Muscle of arm (tissue), 14 donors: ENCODE results near the gene TMEM63B. TPM values are rescaled to one million over a fixed set of nuclear protein-coding genes. Genes with fewer than 3 reads are reported as not detected.
A peak's percentile ranks its signal among the peaks of the same experiment; 100 is the strongest.
"Not testable (repeated sequence)": the region's sequence is repeated elsewhere in the genome, so short reads cannot be mapped to it uniquely, and the experiment has no call there.

Experiments
- DNase-seq: peaks from one replicate; pipeline ENCODE4 v3.0.0-alpha.2; 2013
- long read RNA-seq, 11 donors: transcript quantifications; one replicate each; lab custom pipeline, GENCODE V29; 2026
- polyA plus RNA-seq, 12 donors: library from polyadenylated mRNA; unstranded; fragments of 120-200 nt; gene quantifications; one replicate each; pipeline ENCODE4 v1.2.1, GENCODE V29; 2013; ENCODE audit not compliant: insufficient read length in 12 of 12

Gene TMEM63B
- 10 to 100 TPM in 11 of 12 donors, not detected in 1; 13.4 to 37.5 (median 17.9) TPM for polyA plus RNA-seq
- long read RNA-seq, donor 1, partial matches to known transcripts = 0 of 3 reads
- long read RNA-seq, donor 1, other reads (novel, unspliced or antisense) = 0 of 3 reads
- long read RNA-seq, donor 2 = 0 reads
- long read RNA-seq, donor 3 = 0 reads
- long read RNA-seq, donor 4 = 0 reads
- long read RNA-seq, donor 5 = 0 reads
- long read RNA-seq, donor 6 = 0 reads
- long read RNA-seq, donor 7 = 0 reads
- long read RNA-seq, donor 8 = 0 reads
- long read RNA-seq, donor 9 = 0 reads
- long read RNA-seq, donor 10 = 0 reads
- long read RNA-seq, donor 11 = 0 reads

DNA sequence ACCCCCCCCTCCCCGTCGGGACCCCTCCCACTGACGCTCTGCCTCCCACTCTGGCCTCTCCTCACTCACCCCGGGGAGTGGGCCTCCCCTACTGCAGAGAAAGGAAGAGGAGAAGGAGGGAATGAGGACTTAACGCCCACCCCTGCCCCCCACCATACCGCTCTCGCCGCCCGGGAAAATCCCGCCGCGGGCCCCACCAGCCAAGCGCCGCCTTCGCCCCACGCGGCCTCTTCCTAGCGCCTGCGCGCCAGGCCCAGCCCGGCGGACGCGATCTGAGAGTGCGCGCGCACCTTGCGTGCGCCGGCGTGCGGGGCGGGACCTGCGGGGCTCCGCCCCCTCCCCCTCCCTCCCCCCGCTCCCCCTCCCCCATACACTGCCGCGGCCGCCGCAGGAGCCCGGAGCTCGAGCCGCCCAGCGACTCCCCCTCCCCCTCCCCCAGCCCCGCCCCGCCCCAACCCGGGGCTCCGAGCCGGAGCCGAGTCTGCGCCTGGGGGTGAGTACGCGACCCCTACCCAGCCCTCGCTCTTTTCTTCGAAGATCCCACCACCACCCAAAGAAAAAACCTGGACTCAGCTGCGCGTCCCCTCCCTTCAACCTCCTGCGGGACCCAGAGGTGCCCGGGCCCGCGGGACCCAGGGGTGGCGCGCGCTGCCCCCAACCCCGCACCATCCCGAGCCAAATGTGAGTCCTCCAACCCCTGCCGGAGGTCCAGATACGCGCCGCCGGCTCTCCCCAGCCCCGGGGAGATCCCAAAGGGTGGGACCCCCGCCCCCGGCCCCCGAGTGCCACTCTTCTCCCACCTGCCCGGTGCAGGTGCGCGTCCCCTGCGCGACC, at the start of gene TMEM63B, which contains the start of gene MRPL14:
TSS of gene TMEM63B (plus strand) at position 369 of the 834 bp plus-strand sequence. CDS start 7,031 bp downstream, outside the sequence.
TSS of gene MRPL14 (minus strand) at position 267 of the 834 bp plus-strand sequence. CDS start 10,841 bp downstream, outside the sequence.
- peak; percentile 94 for DNase-seq

DNA sequence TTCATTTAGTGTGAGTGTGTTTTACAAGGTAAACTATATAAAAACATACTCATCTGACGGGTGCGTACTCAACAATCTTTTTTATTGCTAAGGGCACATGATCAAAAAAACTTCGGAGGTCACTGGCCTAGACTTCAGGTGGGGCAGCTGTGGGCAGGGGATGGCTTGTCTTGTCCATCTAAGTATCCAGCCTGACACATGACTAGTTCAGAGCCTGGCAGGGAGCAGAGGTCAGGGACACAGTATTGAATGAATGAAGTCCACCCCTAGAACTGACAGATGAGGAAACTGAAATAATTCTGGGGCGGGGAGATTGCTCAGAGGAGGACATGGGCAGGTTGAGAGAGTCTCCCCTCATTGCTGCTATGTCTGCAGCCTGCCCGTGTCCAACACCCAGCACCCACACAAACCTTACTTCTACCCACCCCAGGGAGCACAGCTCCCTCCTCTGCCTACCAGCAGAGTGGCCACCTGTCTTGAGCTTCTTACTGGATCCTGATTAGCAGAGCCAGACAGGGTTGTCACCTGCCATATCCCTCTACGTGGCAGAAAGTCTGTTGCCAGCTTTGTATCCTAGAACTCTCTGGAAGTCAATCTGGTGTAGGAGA, 49.0 kb upstream of the TMEM63B start:
- DNase-seq = no peak

DNA sequence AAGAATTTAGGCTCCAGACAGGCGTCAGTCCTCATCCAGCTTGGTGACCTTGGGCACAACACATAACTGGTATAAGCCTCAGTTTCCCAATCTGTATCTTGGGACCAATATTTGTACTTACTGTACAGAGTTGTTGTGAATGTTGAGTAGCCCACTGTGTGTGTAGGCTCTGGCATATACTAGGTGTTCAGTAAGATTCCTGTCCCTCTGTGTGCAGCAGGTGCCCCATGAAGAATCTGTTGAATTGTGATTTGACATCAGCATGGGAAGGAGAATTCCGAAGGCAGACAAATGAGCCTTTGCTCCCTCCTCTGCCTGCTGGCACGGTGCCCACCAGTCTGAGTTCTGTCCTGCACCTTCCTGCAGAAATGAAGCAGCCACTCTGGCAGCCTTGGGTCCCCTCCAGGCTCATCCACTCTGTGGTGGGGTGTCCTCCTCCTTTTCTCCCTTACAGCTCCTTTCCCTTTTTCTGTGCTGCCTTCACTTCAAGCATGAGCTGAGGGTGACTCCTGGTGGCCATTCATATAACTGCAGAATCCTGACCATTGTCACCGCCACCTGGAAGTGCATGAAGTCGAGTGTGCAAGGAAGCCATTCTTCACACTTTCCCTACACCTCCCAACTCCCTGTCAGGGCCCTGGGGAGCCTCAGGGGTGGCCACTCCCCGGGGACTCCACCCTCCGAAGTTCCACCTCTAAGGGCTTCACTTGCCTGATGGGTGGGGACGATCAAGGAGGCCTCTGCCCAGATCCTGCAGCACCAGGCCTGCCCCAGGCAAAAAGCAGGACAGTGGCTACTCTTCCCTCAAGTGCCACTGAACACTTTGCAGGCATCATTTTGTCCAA, 48.3 kb upstream of the TMEM63B start:
- peak; percentile 82 for DNase-seq

DNA sequence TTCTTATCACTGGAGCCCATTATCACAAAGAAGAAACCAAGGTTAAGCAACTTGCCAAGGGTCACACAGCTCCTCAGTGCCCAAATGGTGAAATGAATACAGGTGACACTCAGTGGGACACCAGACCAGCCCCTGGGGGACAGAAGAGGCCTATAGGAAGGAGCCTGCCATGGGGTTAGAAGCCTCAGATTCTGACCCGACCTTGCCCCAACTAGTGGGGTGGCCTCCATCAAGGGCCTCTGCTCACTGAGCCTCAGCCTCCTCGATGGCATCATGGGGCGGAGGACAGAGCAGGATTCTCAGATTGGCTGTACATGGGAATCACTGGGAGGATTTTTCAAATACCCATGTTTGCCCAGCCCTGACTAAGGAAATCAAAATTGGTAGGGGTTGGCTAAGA, 47.7 kb upstream of the TMEM63B start:
- DNase-seq = no peak

DNA sequence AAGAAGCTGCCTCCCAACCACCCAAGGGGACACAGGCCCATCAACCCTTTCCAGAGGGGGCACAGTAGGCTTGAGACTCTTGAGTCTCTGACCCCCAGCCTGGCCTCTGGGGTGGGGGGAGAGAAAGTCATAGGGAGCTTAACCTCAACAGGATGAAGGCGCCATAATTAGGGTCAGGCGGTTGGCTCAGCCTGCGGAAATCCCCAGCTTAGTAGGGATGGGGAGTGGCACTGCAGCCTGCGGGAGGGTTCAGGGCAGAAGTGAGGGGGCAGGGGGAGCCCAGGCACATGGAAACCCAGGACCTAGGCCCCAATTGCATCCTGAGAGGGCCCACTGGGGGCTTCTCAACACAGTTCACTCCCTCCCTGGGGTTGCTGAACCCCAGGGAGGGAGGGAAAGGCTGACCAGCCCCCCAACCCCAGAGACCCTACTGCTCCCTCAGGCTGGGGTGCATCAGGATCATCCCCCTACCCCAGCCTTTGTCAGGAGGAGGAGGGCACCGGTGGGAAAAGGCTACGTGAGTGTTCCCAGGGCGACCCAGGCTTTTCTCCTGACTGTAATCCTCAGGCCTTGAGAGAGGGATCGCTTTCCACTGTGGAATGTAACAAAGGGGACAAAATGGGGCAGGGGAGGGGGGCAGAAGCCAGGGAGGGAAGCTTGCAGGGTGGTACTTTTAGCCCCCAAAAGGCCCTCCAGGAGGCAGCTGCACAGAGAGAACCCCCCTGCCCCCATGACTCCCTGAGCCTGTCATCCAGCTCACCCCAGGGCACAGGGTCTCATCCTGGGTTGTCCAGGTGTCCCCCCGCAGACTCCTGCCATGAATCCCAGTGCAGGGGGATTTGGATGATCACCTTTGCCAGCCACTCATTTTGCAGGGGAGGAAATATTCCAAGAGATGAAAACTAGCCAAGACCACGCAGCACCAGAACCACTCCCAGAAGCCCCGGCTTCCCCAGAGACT, 46.5 kb upstream of the TMEM63B start:
- no peak for DNase-seq

DNA sequence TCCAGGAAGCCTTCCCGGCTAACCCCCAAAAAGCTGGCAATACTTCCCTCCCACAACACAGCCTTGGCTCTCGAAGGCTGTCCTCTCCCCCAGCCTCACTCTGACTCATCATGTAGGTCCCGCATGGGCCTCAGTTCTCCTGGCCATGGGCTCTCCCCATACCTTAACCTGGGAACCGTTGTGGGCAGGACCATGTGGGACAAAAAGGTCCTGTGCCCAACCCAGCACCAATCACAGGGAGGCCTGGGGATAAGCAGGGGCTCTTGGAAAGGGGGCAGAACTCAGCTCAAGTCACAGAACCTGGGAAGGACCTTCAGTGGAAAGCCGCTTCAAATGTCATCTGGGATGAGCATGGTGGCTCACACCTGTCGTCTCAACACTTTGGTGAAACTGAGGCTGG, 45.6 kb upstream of the TMEM63B start:
- no peak for DNase-seq

DNA sequence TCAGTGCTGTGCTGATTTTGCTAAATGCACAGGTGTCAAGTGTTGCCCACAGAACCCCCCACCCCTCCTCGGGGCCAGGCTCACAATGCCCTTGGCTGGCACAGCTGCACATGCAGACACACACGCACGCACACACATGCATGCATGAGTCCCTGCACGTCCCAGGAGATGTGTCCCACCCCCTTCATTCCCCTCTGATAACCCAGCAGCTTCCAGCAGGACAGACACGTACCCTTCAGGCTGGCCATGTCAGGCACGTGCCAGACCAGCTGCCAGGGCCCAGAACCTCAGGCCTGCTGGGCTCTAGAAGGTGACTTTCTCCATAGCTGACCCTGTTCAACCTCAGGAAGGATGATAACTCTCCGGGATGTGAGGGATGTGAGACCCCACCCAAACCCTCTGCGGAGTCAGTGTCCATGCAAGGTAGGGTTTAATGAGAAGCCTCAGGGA, 44.5 kb upstream of the TMEM63B start:
- DNase-seq = no peak

DNA sequence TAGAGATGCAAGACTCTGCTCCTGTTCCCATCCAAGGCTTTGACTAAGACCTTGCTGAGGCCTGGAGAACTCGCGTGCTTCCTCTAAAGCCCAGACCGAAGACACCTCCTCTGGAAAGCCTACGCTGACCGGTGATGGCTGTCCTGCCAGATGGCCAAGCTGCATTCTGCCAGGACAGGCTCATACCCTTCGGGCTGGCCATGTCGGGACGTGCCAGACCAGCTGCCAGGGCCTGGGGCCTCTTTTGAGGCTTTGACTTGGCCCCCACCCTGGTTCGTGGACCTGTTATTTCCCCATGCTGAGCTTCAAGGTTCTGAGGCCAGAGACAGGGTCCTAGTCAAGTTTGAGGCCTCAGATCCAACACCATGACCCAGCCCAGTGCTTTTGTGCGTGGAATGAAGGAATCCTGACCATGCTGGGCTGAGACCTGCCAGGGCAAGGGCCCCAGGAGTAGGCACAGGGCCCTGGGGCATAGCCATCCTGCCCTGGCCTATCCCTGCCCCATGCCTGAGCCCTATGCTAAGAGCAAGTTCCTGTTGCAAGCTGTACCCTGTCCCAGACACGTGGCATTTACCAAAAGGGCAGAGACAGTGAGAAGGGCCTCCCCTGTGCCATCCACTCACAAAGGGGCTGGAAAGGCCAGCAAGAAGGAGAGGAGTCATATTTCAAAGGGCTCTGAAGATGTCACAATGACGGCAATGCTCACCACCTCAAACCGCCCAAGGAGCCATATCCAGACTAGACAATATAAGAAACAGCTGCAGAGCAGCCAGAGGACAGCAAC, 42.9 kb upstream of the TMEM63B start:
- no peak for DNase-seq

DNA sequence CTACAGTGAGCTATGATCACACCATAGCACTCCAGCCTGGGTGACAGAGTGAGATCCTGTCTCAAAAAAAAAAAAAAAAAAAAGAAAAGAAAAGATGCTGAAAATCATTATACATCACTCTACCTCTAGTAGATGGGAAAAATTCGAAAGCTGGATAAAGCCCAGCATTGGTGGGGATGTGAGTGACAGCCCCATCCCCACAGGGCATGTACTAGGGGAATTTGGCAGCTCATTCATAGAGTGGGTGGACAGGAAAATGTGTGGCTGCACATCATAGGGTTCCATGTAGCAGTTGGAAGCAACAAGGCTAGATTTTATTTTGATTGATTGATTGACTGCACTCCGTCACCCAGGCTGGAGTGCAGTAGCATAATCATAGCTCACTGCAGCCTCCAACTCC, 42.1 kb upstream of the TMEM63B start:
- no peak for DNase-seq

DNA sequence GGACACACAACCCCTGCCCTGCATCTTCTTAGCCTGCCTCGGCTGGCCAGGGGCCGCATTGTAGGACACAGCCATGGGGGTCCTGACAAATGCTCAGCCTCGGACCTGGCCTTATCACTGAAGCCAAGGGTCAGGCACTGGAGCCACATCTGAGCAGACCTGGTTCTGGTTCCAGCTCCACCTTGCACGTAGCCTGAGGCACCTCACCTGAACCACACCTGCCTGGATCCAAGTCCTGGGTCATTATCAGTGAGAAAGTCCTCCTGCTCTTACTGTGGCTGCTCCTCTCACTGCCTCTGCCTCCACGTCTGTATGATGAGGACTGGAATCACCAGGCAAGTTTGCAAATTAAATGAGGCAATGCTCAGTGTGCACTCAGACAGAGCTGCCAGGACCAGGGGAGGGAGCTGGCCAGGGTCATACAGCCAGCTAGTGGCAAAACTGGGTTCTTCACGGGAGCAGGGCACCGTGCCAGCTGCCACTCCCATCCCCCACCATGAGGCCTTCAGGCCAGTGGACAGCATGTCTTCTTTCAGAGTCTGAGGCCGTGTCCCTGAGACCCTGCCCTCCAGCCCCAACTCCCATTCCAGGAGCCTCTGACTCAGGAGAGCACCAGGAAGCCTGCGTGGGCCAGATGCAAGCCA, 40.3 kb upstream of the TMEM63B start:
- DNase-seq = no peak

DNA sequence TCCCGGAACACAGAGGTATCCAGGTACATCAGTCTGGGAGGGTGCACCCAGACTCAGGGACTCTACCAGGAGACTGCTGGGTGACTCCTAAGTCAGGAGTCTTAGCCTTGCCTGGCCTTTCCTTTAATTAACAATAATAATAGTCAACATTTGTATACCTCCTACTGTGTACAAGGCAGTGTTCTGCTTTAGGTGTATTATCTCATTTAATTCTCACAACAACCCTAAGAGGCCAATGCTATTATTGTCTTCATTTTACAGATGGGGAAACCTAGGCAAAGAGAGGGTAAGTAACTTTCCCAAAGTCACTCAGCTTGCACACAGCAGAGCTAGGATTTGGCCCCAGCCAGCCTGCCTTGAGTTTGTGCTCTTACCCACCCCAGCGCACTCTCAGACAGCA, 39.7 kb upstream of the TMEM63B start:
- DNase-seq = no peak

DNA sequence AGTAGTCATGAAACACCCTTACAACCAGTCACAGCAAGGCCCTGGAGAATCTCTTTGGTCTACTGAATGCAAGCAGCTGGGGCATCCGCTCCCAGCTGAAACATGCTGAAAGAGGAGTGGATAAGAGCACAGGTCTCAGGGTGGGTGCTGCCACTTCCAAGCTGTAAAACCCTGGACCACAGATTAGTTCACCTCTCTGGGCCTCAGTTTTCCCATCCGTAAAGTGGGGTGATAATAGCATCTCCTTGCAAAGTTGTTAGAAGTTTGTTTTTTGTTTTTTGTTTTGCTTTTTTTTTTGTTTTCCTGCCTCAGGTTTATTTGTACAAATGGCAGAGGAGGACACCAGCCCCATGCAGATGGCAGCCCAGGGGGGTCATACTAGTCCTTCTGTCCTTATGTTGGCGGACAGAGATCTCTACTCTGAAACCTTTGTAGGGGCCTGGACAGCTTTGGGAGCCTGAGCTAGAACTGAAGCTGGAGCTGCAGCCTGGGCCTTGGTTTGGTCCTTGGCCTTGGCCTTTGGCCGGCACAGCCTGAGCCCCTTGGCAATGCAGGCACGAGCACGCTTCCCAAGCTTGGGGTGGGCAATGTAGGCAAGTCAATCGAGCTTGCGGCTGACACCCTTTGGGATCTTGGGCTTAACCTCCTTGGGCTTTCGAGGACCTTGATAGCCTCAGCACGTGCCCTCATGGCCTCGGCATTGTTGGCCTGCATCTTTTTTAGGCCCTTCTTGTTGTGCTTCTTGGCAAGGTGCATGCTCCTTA, 38.3 kb upstream of the TMEM63B start:
- no peak for DNase-seq

DNA sequence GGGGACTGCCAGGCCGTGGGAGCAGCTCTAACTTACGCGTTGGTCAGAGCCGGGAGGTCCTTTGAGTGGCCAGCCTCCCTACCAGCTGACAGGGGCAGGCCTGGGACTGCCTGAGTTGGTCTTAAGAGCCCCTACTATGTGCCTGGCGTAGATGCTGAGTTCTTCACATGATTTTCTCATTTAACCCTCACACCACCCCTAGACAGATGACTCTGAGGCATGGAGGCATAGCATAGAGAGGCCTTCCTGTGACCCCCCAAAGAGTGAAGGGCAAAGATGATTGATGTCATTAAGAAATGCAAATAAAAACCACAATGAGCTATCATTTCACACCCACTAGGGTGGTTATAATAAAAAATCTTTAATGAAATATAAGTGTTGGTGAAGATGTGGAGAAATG, 36.9 kb upstream of the TMEM63B start:
- DNase-seq = no peak

DNA sequence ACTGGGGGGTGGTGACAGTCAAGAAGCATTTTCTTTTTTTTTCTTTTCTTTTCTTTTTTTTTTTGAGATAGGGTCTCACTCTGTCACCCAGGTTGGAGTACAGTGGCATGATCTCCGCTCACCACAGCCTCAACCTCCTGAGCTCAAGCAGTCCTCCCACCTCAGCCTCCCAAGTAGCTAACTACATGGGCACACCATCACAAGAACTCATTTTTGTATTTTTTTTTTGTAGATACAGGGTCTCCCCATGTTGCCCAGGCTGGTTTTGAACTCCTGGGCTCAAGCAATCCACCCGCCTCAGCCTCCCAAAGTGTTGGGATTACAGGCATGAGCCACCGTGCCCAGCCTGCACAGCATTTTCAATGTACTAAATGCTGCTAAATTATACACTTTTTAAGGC, 36.0 kb upstream of the TMEM63B start:
- not testable (repeated sequence) for DNase-seq

DNA sequence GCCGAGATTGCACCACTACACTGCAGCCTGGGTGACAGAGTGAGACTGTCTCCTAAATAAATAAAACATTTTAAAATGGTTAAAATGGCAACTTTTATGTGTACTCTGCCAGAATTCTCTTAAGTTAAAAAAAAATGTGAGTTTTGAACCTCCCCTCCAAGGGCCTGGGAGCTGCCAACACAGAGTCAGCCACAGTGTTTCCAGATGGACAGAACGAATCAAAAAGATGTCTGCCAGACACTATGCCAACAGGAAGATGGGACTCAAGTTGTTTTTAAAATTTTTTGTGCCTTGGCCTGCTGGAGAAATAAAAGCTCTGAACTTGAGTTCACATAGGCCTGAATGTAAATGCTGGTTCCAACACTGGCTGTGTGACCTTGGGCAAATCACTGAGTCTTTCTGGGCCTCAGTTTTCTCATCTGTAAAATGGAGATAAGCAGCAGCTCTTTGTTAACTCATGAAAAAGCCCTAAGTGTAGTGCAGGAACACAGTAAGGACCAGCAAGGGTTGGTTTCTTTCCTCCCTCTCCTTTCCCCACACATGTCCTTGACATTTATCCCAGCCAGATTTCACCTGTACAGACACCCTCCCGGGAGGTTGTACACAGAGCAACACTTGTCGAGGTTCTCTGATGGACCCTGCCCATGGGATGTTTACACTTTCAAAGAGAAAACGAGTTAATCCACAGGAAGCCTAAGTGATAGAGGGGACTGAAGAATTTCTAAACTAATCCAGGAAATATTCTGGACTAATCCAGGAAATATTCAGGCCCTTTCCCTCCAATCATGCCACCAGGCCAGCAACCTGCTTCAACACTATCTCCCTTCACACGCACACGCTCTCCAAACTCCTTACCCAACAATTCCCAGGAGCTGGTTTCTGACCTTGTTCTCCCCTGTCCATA, 35.1 kb upstream of the TMEM63B start:
- DNase-seq = no peak

DNA sequence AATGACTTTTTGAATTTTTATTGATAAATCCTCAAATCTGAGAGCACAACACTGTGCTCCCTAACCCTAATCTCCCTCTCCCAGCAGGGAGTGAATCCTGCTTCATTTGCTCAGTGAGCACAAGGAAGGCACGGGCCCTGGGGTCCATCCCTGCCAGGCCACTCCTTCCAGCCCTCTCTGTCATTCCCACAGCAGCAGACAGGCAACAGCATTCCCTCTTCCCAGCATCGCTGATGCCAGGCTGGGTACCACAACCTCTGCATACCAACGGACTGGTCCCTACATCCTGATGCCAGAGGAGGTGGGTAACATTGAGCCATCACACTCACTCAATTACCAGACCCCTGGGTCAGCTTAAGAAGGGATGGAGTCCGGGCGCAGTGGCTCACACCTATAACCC, 34.3 kb upstream of the TMEM63B start:
- no peak for DNase-seq
